Ishikawa (cell line): ENCODE data around the gene SPAAR.
A peak's percentile ranks its signal among the peaks of the same experiment; 100 is the strongest.

ENCODE experiments used
- CEBPB ChIP-seq: IDR thresholded peaks from 2 replicates; pipeline ENCODE4 v1.6.1; 2012
- CREB1 ChIP-seq: IDR thresholded peaks from 2 replicates; pipeline ENCODE4 v1.6.1; 2012; ENCODE audit warnings: low read depth
- EP300 ChIP-seq: IDR thresholded peaks from 2 replicates; pipeline ENCODE4 v1.6.1; 2012; ENCODE audit warnings: borderline replicate concordance
- MAX ChIP-seq: IDR thresholded peaks from 2 replicates; pipeline ENCODE4 v1.6.1; 2012
- NFIC ChIP-seq: IDR thresholded peaks from 2 replicates; pipeline ENCODE4 v1.6.1; 2012
- RAD21 ChIP-seq: IDR thresholded peaks from 2 replicates; pipeline ENCODE4 v1.6.1; 2012; ENCODE audit warnings: low read depth
- REST ChIP-seq: IDR thresholded peaks from 2 replicates; pipeline ENCODE4 v1.6.1; 2012; ENCODE audit warnings: low read depth, mild to moderate bottlenecking
- TAF1 ChIP-seq: IDR thresholded peaks from 2 replicates; pipeline ENCODE4 v1.6.1; 2012; ENCODE audit warnings: low read depth, mild to moderate bottlenecking
- TCF12 ChIP-seq: IDR thresholded peaks from 2 replicates; pipeline ENCODE4 v1.6.1; 2012; ENCODE audit warnings: low read depth

- TF ChIP-seq EP300, result no peak
- no peak for TF ChIP-seq CREB1
- TF ChIP-seq MAX, result no peak
- TF ChIP-seq TAF1, result no peak
- TF ChIP-seq RAD21, result peak; percentile 90
- TF ChIP-seq REST, result no peak
- TF ChIP-seq CEBPB, result no peak
- TF ChIP-seq NFIC, result no peak
- TF ChIP-seq TCF12, result 0 out of 2 replicates have a peak, but pooled peaks have one; percentile 17
These were observed 26.9 kb upstream of the SPAAR start for GRCh38 chr9:35882263-35882848.
